NCI-H1105 treated with DMSO at 0.1 percent for 48 hours (cell line): ENCODE data around the gene HLF.

ENCODE experiments used
- DNase-seq: peaks from one replicate; lab custom pipeline; 2025; lab: John Stamatoyannopoulos, UW

Gene HLF

GRCh38 chr17:55254375-55254774, 10.4 kb upstream of the HLF start:
- DNase-seq, result no peak

- no peak for DNase-seq
Measured at GRCh38 chr17:55258578-55259135, 6.1 kb upstream of the HLF start.

- no peak for DNase-seq
Measured at GRCh38 chr17:55259684-55260111, 5.1 kb upstream of the HLF start.

GRCh38 chr17:55261311-55261710, 3.4 kb upstream of the HLF start:
- no peak for DNase-seq

GRCh38 chr17:55263569-55264277, 1.0 kb upstream of the HLF start:
- no peak for DNase-seq

- DNase-seq, result peak; percentile 23
Measured at GRCh38 chr17:55264278-55264644, 499 bp upstream of the HLF start.

GRCh38 chr17:55265311-55266021, 706 bp downstream of the HLF start:
- DNase-seq, result no peak

GRCh38 chr17:55266051-55266957, 1.5 kb downstream of the HLF start:
- DNase-seq, result no peak

GRCh38 chr17:55266958-55267688, 2.4 kb downstream of the HLF start:
- no peak for DNase-seq

- DNase-seq, result no peak
Measured at GRCh38 chr17:55267777-55268648, 3.3 kb downstream of the HLF start.

- DNase-seq, result no peak
Measured at GRCh38 chr17:55268649-55269480, 4.1 kb downstream of the HLF start.

GRCh38 chr17:55269894-55270293, 5.1 kb downstream of the HLF start:
- DNase-seq, result no peak

GRCh38 chr17:55271223-55271571, 6.4 kb downstream of the HLF start:
- DNase-seq, result no peak

- no peak for DNase-seq
Measured at GRCh38 chr17:55271958-55272710, 7.4 kb downstream of the HLF start.

GRCh38 chr17:55272711-55273578, 8.2 kb downstream of the HLF start:
- DNase-seq, result no peak

- DNase-seq, result no peak
Measured at GRCh38 chr17:55273579-55274354, 9.0 kb downstream of the HLF start.
